MM.1S (cell line): ENCODE results near the gene ARHGAP26.

ENCODE experiments used
- CTCF ChIP-seq: fragments of 300-600 bp; sonication (generic); IDR thresholded peaks from 2 replicates; pipeline ENCODE4 v1.5.1; 2016; ENCODE audit warnings: antibody characterized with exemption, low read length, mixed read lengths
- EZH2 ChIP-seq: fragments of 300-600 bp; sonication (generic); optimal IDR thresholded peaks from 2 replicates; pipeline ENCODE3; 2017; ENCODE audit warnings: low read depth, mild to moderate bottlenecking, antibody characterized with exemption, low read length, mixed read lengths

GRCh38 chr5:142725231-142726187 is 44.7 kb upstream of the ARHGAP26 start:
- TF ChIP-seq CTCF: no peak
- TF ChIP-seq EZH2: no peak
